NCI-H146 (cell line): ENCODE data around the gene BCL2L1.

Experiments
- DNase-seq: peaks from one replicate; lab custom pipeline; 2025; lab: John Stamatoyannopoulos, UW

BCL2L1 gene

GRCh38 chr20:31723319-31724078 lies 831 bp upstream of the BCL2L1 start:
- peak; percentile 100 for DNase-seq

- DNase-seq: no peak
Observed at GRCh38 chr20:31723069-31723318, 326 bp upstream of the BCL2L1 start.

GRCh38 chr20:31721408-31722256 lies 1.0 kb downstream of the BCL2L1 start:
- peak; percentile 74 for DNase-seq

- no peak for DNase-seq
Observed at GRCh38 chr20:31720486-31721407, 1.9 kb downstream of the BCL2L1 start.

GRCh38 chr20:31719644-31720485 lies 2.8 kb downstream of the BCL2L1 start:
- peak; percentile 65 for DNase-seq

GRCh38 chr20:31718952-31719643 lies 3.6 kb downstream of the BCL2L1 start:
- no peak for DNase-seq

GRCh38 chr20:31717478-31718201 lies 5.0 kb downstream of the BCL2L1 start:
- no peak for DNase-seq

- no peak for DNase-seq
Observed at GRCh38 chr20:31716818-31717477, 5.7 kb downstream of the BCL2L1 start.

- no peak for DNase-seq
Observed at GRCh38 chr20:31716351-31716750, 6.3 kb downstream of the BCL2L1 start.

GRCh38 chr20:31715766-31716165 lies 6.9 kb downstream of the BCL2L1 start:
- DNase-seq: no peak

GRCh38 chr20:31713312-31714273 lies 9.1 kb downstream of the BCL2L1 start:
- no peak for DNase-seq

GRCh38 chr20:31712564-31713311 lies 9.9 kb downstream of the BCL2L1 start:
- peak; percentile 63 for DNase-seq

GRCh38 chr20:31712112-31712553 lies 10.5 kb downstream of the BCL2L1 start:
- DNase-seq: peak; percentile 86

GRCh38 chr20:31711179-31712111 lies 11.2 kb downstream of the BCL2L1 start:
- DNase-seq: peak; percentile 78

GRCh38 chr20:31710423-31711108 lies 12.1 kb downstream of the BCL2L1 start:
- no peak for DNase-seq

GRCh38 chr20:31709939-31710338 lies 12.7 kb downstream of the BCL2L1 start:
- DNase-seq: no peak
